NCI-H2171 treated with DMSO at 0.1 percent for 48 hours (cell line): ENCODE results near the gene NECAB3.
A peak's percentile ranks its signal among the peaks of the same experiment; 100 is the strongest.

Experiments used
- DNase-seq: peaks from one replicate; lab custom pipeline; 2025; lab: John Stamatoyannopoulos, UW

The NECAB3 gene

DNA sequence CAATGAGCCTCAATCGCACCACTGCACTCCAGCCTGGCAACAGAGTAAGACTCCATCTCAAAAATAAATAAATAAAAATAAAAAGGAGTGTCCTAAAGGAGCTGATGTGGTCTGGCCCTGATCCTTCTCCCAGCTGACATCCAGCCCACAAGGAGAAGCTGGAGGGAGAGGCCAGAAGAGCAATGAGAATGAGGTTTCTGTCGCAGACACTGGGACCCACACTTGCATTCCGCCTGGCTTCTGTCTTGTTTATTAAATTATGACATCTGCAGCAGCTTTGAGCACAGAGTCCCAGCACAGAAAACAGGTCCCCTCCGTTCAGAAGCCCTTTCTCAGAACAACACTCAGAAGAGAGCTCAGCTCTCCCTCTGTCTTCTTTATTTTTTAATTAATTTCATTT is 22.2 kb upstream of the NECAB3 start:
- no peak for DNase-seq

GRCh38 chr20:33694639-33695012 is 20.4 kb upstream of the NECAB3 start:
- no peak for DNase-seq

- no peak for DNase-seq
Observed at GRCh38 chr20:33693741-33694638, 19.8 kb upstream of the NECAB3 start.

DNA sequence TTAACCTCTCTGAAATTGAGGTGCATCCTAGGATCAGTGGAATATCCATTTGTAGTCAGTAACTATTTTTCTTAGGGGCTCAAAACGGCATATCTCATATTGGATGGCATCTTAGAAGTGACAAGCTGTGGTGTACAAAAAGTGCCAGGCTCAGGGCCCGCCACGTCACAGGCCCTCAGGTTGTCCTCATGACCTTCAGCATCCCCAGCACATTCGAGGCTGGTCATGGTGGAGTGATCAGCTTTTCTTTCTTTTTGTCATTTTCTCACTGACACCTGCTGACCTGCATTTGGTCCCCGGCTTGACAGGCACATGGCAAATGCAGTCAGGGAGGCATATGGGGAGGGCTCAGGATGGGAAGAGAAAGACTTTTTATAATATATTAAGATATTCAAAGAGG is 19.1 kb upstream of the NECAB3 start:
- DNase-seq = peak; percentile 52

- DNase-seq = no peak
Observed at GRCh38 chr20:33689973-33690372, 15.7 kb upstream of the NECAB3 start.

- DNase-seq = no peak
Observed at GRCh38 chr20:33689493-33689892, 15.3 kb upstream of the NECAB3 start.

GRCh38 chr20:33688938-33689424 is 14.8 kb upstream of the NECAB3 start:
- no peak for DNase-seq

- DNase-seq = no peak
Observed at GRCh38 chr20:33687993-33688937, 14.0 kb upstream of the NECAB3 start.

DNA sequence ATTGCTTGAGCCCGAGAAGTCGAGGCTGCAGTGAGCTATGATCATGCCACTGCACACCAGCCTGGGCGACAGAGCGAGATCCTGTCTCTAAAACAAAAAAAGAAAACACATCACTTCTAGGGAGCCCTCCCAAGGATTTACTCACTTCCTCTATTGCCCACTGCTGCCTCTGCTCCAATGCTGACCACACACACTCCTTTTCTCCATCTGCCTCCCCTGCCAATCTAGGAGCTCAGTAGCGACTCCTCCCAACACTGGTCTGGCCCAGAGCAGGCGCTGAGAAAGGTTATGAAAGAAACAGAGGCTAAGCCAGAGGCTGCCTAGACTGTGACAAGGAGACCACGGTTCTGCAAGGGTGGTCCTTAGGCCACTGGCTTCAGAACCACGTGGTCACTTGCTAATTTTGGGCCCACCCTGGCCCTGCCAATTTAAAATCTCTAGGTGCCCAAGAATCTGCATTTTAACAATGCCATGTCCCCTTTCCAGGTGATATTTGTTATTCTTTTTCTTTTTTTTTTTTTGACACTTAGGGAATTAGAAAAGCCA is 13.2 kb upstream of the NECAB3 start:
- no peak for DNase-seq

GRCh38 chr20:33686984-33687366 is 12.7 kb upstream of the NECAB3 start:
- no peak for DNase-seq

DNA sequence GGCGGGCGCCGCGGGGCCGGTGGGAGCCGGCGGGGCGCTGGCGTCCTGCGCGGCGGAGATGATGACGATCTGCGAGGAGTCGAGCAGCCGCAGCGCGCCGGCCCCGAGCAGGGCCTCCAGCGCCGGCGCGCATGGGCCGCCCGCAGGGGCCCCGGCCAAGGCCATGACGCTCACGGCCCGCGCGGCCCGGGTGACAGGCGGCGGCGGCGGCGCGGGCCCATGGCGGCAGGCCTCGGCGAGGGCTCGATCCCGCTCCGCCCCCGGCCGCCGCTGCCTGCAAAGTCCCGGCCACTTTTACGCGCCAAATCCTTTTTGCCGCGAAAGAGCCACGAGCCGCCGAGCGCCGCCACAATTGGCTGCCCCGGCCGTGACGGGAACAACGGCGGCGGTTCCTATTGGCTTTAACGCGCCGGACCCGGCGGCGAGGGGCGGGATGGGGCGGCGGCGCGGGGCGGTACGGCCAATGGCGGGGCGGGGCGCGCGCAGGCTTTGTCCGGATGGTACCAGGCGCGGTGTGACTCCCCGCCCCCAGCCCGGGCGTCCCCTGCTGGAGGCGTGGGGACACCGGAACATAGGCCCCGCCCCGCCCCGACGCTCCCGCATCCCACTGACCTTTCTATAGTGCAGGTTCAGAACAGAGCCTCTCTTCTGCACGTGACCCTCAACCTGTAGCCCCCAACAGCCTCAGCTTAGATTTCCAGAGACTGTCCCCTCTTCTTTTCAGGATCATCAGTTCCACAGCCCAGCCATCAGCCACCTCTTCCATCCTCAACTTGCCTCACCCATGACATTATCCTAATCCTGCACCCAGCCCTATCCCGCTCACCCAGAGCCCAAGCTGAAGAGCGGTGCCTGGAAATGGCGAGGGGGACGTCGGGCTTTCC is 12.1 kb upstream of the NECAB3 start, which contains the start of gene E2F1:
Gene E2F1, minus strand, starts transcription at position 286 of the 884 bp plus-strand sequence. Its CDS starts 121 bp downstream, at position 165.
- DNase-seq = peak; percentile 96

DNA sequence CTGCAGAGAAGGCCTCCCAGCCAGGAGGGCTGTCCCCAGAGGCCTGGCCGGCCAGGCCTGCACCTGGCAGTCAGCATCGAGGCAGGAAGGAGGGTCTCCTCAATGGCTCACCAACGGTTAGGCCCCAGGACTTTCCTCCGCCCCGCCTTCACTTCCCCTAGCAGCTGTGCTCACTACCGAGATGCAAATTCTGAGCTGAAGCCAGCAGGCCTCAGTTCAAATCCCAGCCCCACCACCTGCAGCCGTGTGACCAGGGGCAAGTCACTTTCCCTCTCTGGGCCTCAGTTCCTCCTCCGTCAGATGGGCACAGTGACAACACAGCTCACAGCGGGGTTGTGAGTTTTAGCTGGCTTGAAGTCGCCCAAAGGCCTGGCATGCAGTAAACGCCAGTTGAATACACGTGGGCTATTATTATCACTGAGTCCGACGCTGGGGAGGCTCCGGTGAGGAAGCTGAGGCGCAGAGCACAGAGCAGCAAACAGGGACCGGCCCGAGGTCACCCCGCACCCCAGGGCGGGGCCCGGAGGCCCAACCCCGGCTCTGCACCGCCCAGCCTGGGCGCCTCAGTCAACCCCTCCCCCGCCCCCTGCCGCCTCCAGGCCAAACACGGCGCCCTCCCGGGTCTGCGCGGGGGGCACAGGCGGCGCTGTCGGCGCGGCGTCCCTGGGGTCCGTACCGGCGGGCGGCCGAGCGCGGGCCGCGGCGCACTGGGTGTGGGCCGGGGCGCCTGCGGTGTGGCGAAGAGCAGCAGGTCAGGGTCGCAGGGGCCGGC is 11.3 kb upstream of the NECAB3 start:
- DNase-seq = no peak

GRCh38 chr20:33684533-33685327 is 10.5 kb upstream of the NECAB3 start:
- peak; percentile 98 for DNase-seq

GRCh38 chr20:33681728-33682353 is 7.6 kb upstream of the NECAB3 start:
- no peak for DNase-seq

- no peak for DNase-seq
Observed at GRCh38 chr20:33681288-33681687, 7.1 kb upstream of the NECAB3 start.

GRCh38 chr20:33680686-33681085 is 6.5 kb upstream of the NECAB3 start:
- no peak for DNase-seq

GRCh38 chr20:33679758-33680485 is 5.7 kb upstream of the NECAB3 start:
- no peak for DNase-seq

DNA sequence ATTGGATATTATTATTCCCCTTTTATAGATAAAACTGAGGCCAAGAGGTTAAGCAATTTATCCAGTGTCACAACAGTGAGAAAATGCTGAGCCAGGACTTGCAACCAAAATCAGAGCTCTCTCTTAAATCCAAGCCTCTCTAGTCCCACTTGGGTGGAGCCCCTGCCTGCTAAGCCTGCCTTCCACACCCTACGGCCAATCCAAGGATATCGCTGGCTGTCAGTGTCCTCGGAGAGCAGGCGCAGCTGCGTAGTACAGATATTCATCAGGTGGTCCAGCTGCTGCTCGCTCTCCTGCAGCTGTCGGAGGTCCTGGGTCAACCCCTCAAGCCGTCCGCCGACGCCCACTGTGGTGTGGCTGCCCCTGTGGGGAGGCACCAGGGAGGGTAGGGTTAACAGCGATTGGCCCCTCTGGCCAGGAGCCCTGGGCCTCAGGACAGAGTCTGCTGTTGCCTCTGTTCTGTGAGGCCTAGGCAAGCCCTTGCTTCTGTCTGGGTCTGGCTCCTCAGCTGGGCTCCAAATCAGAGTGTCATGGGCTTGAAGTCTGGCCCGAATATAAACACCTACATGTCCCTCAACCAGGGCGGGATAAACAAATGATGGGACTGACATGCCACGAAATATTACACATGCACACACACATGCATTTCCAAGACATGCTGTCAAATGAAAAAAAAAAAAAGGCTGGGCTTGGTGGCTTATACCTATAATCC is 3.9 kb upstream of the NECAB3 start:
- no peak for DNase-seq
